Hypothalamus (tissue), 51 donors: ENCODE results near the gene FAXDC2.

Source experiments
- DNase-seq, 51 donors: peaks; one replicate each; lab custom pipeline; 2025; lab: John Stamatoyannopoulos, UW

FAXDC2 gene

GRCh38 chr5:154811239-154811638 lies 39.2 kb downstream of the FAXDC2 start:
- no peak for DNase-seq

GRCh38 chr5:154806176-154806575 lies 44.2 kb downstream of the FAXDC2 start:
- no peak for DNase-seq

- no peak for DNase-seq
Observed at GRCh38 chr5:154802050-154802449, 48.4 kb downstream of the FAXDC2 start.

GRCh38 chr5:154801083-154801482 lies 49.3 kb downstream of the FAXDC2 start:
- no peak for DNase-seq

DNA sequence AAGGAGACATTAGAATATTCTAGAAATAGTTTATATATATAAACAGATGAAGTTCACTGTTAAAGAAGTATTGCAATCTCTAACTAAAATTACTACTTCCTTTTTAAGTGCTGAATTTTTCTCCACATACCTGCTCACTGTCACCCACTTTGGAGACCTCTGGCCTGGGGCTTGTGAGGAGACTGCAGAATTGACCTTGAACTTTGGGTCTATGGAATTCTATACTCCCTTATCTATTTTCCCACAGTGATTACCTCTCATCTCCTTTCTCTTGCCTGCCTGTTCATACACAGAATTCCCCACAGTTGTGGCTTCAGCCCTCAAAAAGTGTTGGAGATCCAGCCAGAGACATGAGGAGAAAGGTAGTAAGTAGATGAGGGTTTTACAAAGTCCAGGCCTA lies 49.8 kb downstream of the FAXDC2 start:
- no peak for DNase-seq

DNA sequence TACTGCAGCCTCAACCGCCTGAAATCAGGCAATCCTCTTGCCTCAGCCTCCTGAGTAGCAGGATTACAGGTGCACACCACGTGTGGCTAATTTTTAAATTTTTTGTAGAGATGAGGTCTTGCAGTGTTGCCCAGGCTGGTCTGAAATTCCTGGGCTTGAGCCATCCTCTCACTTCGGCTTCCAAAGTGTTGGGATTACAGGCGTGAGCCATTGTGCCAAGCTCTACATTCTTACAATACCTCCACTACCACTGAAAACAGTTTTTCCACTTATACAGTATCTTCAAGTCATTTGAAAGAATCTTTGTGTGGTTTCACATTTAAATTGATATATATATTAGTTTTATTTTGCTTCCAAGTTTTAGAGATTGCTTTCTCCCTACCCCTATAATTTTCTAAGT lies 52.6 kb downstream of the FAXDC2 start:
- DNase-seq = no peak

DNA sequence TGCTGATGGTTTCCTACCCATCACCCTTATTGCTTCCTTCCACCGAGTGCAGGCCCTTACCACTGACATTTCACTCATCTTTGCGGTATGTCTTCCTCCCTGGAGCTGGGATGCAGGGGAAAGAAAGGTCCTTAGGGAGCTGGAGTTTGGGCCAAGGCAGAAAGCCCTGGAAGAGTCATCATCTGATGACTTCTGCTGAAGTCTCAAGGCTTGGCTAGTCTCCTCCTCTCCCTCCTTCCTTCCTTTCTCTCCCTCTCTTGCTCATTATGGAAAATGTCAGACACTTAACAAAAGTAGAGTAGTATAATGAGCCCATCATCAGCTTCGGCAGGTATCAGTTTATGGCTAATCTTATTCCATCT lies 55.2 kb downstream of the FAXDC2 start:
- DNase-seq = no peak

DNA sequence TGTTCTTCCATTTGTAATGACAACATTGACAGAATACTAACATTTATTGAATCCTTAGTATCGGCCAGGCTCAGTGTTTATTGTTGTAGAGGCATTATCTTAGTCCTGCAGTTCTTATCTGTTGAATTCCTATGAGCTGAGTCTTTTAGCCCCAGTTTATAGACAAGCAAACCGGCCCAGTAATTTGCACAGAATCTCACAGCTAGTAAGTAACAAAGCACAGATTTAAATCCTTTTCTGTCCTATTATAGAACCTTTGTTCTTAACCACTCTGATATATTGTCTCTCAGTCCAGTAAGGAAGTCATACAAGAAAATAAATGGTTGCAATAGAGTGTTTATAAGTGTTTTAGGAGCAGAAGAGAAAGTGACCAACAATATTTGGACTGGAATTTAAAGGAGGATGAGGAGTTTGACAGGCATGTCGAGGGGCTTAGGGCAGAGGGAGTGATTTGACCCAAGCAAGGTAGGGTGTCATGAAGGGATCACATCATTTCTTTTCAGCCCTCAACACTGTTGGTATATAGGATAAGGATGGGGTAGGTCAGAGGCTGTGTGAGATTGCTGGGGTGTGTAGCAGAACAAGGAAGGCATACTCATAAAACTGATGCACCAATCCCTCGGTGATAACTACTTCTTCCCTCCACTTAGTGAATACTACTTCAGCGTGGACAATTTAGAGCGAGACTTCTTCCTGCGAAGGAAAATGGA lies 55.7 kb downstream of the FAXDC2 start:
- DNase-seq = no peak

DNA sequence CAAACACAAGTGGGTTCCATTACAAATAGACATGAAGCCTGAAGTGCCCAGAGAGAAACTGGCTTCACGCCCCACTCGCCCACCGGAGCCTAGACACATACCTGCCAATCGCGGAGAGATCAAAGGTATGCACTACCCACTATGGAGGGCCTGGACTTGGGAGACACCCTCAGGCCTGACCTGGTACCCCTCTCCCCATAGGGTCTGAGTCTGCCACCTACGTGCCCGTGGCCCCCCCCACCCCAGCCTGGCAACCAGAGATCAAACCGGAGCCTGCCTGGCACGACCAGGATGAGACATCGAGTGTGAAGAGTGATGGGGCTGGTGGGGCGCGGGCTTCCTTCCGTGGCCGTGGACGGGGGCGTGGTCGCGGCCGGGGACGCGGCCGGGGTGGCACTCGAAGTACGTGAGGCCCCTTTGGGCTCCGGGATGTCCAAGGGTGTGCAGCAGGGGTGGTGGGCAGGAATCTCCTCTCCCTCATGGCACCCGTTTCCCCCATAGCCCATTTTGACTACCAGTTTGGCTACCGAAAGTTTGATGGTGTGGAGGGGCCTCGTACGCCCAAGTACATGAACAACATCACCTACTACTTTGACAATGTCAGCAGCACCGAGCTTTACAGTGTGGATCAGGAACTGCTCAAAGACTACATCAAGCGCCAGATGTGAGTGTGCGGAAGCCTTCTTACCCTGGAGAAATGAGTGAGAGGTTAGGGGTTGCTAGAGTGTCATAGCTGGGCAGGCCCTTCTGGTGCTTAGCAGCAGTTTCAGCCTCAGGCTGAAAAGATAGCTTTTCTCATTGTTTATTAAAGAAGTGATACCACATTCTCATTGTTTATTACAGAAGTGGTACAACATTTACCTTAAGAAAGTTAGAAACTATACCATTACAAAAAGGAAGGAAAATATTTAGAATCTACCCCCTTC lies 56.5 kb downstream of the FAXDC2 start:
- no peak for DNase-seq

GRCh38 chr5:154791535-154791934 lies 58.9 kb downstream of the FAXDC2 start:
- DNase-seq = no peak

GRCh38 chr5:154788212-154788611 lies 62.2 kb downstream of the FAXDC2 start:
- DNase-seq = no peak

DNA sequence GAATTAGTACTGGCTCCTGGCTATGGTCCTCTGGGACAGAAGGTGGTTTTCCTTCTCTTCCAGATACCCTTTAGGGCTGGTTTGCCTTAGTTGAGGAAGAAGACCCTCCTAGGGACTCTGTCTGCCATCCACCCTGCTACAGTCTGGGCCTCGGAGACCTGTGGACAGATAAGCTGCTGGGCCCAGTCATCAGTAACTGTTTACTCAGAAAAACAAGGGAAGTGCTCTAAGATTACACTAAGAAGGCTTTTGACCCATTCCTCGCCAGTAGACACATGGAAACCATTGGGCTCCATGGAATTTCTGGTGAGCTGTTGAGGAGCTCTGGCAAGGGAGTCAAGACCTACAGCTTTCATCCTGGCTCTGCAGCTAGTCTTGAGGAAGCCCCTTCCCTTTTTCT lies 64.0 kb downstream of the FAXDC2 start:
- DNase-seq = no peak

DNA sequence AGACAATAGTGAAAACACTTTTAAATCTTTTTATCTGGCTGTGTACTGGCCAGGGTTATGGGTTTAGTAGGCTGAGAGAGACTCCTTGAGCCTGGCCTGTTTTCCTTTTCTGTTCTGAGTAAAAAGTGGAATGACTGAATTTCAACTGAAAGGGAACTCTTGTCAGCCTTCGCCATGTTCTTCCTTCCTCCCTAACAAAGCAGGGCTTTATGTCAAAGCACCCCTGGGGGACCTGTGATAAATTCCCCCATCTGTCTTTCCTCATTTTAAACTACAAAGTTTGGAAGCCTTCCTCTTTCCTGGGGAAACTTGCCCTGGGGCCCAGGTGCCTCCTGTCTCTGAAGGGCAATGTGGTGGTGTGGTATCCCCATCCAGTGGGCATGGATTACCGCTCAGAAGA lies 65.5 kb downstream of the FAXDC2 start:
- DNase-seq = no peak

DNA sequence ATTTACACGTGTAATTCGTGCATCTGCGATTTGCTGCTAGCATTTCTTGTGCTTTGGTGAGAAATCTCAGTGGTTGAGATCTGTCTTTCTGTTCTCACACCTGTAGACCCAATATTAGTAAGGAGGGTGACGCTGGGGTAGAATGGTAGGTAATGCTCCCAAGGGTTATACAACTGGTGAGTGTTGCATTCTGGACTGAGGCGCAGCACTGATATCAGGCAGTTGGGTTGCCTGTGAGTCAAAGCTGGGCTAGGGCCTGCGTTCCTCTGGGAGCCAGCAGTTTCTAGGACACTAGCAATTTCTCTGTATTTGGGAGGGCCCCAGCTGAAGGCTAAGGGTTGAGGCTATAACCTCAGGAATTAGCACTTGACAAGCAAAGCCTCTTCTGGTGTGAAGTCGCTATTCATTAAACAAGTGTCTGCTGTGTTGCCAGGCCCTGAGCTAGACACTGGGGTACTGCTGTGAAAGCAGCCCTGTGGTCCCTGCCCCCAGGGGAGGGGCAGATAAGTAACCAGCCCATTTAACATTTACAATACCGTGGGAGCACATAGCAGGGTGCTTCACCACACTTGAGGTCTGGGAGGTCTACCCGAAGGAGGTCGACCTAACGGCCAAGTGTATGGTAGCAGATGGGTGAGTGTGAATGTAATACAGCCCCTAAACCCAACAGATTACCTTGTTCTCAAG lies 66.5 kb downstream of the FAXDC2 start:
- peak in 1 of 51 donors; percentile 13 for DNase-seq

DNA sequence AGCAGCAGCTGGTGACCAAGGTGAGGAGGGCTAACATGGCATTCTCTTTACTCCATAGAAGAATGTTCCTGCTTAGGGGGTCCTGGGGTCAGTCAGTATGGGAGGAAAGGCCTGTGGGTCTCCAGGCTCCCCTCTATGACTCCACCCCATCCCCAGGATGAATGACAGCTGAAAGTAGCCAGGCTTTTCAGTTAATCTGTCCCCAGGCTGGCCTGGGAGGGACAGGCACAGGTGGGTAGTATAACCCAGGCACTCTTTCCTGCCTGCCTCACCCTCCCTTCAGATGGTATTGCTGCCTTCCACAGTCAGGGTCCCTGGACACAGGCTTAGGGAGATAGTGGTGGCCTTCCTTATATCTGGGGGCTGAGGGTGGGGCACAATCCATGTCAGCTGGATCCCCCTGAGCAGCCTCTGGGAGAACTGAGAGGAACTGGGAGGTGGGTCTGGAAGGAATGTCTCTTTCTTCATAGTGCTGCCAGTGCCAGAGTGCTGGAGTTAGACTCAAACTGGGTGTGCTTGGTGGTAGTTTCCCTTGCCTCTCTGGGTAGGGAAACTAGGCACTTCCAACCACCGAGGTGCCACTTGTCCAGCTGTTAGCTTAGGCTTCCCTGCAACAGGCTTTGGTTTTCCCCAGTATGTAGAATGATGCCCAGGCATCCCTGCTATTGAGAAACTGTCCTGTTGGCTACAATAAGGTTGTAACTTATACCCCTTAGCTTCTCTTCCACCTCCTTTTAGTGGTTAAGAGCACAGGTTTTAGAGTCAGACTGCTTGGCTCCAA lies 67.4 kb downstream of the FAXDC2 start:
- no peak for DNase-seq

GRCh38 chr5:154782326-154782725 lies 68.1 kb downstream of the FAXDC2 start:
- DNase-seq = no peak

DNA sequence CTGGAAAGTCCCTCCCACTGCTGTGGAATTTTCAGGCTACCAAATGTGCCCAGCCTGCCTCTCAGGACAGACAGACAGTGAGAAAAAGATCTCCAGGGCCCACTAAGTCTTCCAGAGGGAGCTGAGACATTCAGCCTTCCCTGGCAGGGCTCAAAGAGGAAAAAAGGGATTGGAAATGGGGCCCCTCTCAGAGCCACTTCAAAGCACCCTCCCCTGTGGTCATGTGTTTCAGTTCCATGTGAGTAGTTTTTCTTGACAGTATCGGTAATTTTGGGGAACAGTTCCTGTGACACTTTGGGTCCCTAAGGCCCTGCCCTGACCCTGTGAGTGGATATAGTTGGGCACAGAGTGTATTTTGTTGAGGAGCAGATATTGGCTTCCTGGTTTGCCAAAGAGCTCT lies 70.3 kb downstream of the FAXDC2 start:
- DNase-seq = no peak

DNA sequence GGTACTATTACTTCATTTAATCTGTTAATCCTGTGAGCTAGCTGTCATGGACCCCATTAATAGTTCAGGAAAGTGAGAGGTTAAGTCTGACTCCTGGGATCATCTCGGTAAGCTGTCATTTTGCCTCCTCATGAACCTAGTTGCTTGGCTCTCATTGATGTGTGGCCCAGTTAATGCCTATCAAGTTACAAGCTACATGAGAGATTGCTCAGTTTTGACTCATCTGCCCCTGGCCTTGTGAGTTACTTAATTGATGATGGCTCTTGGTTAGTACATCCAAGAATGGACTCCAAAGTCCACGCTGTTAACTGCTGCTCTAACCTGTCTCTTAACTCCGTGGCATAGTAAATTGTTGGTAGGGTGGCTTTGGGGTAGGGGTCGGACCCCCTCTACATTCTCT lies 71.3 kb downstream of the FAXDC2 start:
- no peak for DNase-seq

- DNase-seq = peak in 3 of 51 donors; percentile 3 to 27 (median 20)
Observed at GRCh38 chr5:154778534-154778933, 71.9 kb downstream of the FAXDC2 start.

- no peak for DNase-seq
Observed at GRCh38 chr5:154776167-154776566, 74.2 kb downstream of the FAXDC2 start.

- no peak for DNase-seq
Observed at GRCh38 chr5:154773326-154773725, 77.1 kb downstream of the FAXDC2 start.
